GM23338 (cell line): ENCODE data around the gene CAPZB. TPM values are rescaled to one million over a fixed set of nuclear protein-coding genes. Genes with fewer than 3 reads are reported as not detected.

Experiments
- ATAC-seq: fragments of 200-7000 bp; cut with Tn5 transposase; 3 replicates; pipeline ENCODE4 v1.9.1; 2020
- DNase-seq: peaks from one replicate; pipeline ENCODE4 v3.0.0-alpha.2; 2015; ENCODE audit warnings: low spot score
- H2AFZ ChIP-seq: fragments of 200-600 bp; sonication (generic); 2 replicates; pipeline ENCODE4 v1.8.0; 2016; ENCODE audit warnings: antibody characterized with exemption, mild to moderate bottlenecking, moderate library complexity
- H3F3A ChIP-seq: fragments of 200-600 bp; sonication (generic); replicated peaks from 2 replicates; pipeline ENCODE4 v1.8.0; 2017; ENCODE audit warnings: antibody characterized with exemption, mixed run types, low read depth
- H3K27ac ChIP-seq: fragments of 200-600 bp; sonication (generic); 2 replicates; pipeline ENCODE4 v1.6.1; 2016; ENCODE audit warnings: low read depth
- H3K27me3 ChIP-seq: fragments of 200-600 bp; sonication (generic); 2 replicates; pipeline ENCODE4 v1.8.0; 2016; ENCODE audit warnings: mild to moderate bottlenecking, mixed run types, moderate library complexity; ENCODE audit not compliant: insufficient read depth
- H3K36me3 ChIP-seq: fragments of 200-600 bp; sonication (generic); 2 replicates; pipeline ENCODE4 v1.8.0; 2016; ENCODE audit warnings: mild to moderate bottlenecking; ENCODE audit not compliant: insufficient read depth
- H3K4me1 ChIP-seq: fragments of 200-600 bp; sonication (generic); 2 replicates; pipeline ENCODE4 v1.8.0; 2016; ENCODE audit warnings: mild to moderate bottlenecking, moderate library complexity; ENCODE audit not compliant: insufficient read depth
- H3K4me2 ChIP-seq: fragments of 200-600 bp; sonication (generic); 2 replicates; pipeline ENCODE4 v1.7.1; 2017; ENCODE audit warnings: mixed run types
- H3K4me3 ChIP-seq: fragments of 200-600 bp; sonication (generic); 2 replicates; pipeline ENCODE4 v1.6.1; 2016; ENCODE audit warnings: mixed run types
- H3K79me2 ChIP-seq: fragments of 200-600 bp; sonication (generic); replicated peaks from 2 replicates; pipeline ENCODE4 v1.8.0; 2017; ENCODE audit warnings: mild to moderate bottlenecking; ENCODE audit not compliant: insufficient read depth
- H3K9me2 ChIP-seq: fragments of 200-600 bp; sonication (generic); 2 replicates; pipeline ENCODE4 v1.8.0; 2017; ENCODE audit not compliant: insufficient read depth
- H4K20me1 ChIP-seq: fragments of 200-600 bp; sonication (generic); replicated peaks from 2 replicates; pipeline ENCODE4 v1.8.0; 2017; ENCODE audit warnings: mild to moderate bottlenecking; ENCODE audit not compliant: insufficient read depth
- H3K27ac Mint-ChIP-seq: 2 replicates; pipeline ENCODE4 v1.8.0; 2020; ENCODE audit warnings: inconsistent platforms, mild to moderate bottlenecking, moderate library complexity, mixed read lengths
- H3K27me3 Mint-ChIP-seq: 3 replicates; pipeline ENCODE4 v1.8.0; 2022; ENCODE audit warnings: low read depth, mild to moderate bottlenecking, moderate library complexity, mixed read lengths, inconsistent platforms; ENCODE audit not compliant: insufficient read depth, poor library complexity
- H3K36me3 Mint-ChIP-seq: 3 replicates; pipeline ENCODE4 v1.8.0; 2021; ENCODE audit warnings: low read depth, mild to moderate bottlenecking, inconsistent platforms, moderate library complexity, mixed read lengths
- H3K4me1 Mint-ChIP-seq: 3 replicates; pipeline ENCODE4 v1.8.0; 2020; ENCODE audit warnings: mild to moderate bottlenecking, inconsistent platforms, mixed read lengths
- H3K4me3 Mint-ChIP-seq: 3 replicates; pipeline ENCODE4 v1.8.0; 2021; ENCODE audit warnings: moderate library complexity, mild to moderate bottlenecking, inconsistent platforms, mixed read lengths
- H3K9me3 Mint-ChIP-seq: 3 replicates; pipeline ENCODE4 v1.8.0; 2020; ENCODE audit warnings: moderate library complexity, mild to moderate bottlenecking, inconsistent platforms, mixed read lengths
- CTCF ChIP-seq, 2 experiments: fragments of 200-600 bp in 1 of 2; sonication (generic) in 1 of 2; conservative IDR thresholded peaks; 2 replicates each; pipeline versions ENCODE4 v1.5.1 to v1.6.1; 2016 to 2017; ENCODE audit warnings: antibody characterized with exemption in 2 of 2, low read depth in 2 of 2, mild to moderate bottlenecking in 2 of 2, moderate library complexity in 1 of 2
- ETS1 ChIP-seq: IDR thresholded peaks from 2 replicates; pipeline ENCODE4 v1.6.1; 2016; ENCODE audit warnings: antibody characterized with exemption
- EZH2 ChIP-seq: fragments of 200-600 bp; sonication (generic); IDR thresholded peaks from one replicate; pipeline ENCODE4 v1.8.0; 2017; ENCODE audit warnings: antibody characterized with exemption, mild to moderate bottlenecking, low read depth; ENCODE audit not compliant: unreplicated experiment
- NANOG ChIP-seq: IDR thresholded peaks from 2 replicates; pipeline ENCODE4 v1.6.1; 2016; ENCODE audit warnings: antibody characterized with exemption, borderline replicate concordance
- ZNF114 ChIP-seq: fragments of 250-450 bp; sonication (Bioruptor Pico); IDR thresholded peaks from 2 replicates; pipeline ENCODE4 v1.5.0; 2020; ENCODE audit warnings: mild to moderate bottlenecking, moderate library complexity
- ZNF331 ChIP-seq: fragments of 250-450 bp; sonication (Bioruptor Pico); IDR thresholded peaks from 2 replicates; pipeline ENCODE4 v1.5.0; 2020; ENCODE audit warnings: low read depth, mild to moderate bottlenecking, moderate library complexity
- polyA plus RNA-seq: library from polyadenylated mRNA; unstranded; fragments of >200 nt; fragmentation: Nextera tagmentation; extraction: Ambion mirVana; gene quantifications from 2 replicates; pipeline ENCODE4 v1.2.1, GENCODE V29; 2016
- total RNA-seq: library from RNA; depleted of rRNA; stranded (reverse); fragments of >200 nt; shearing (Covaris generic); gene quantifications from 2 replicates; pipeline ENCODE4 v1.2.3, GENCODE V29; 2014
- TF ChIP-seq, protein P1 (sequence below): IDR thresholded peaks from one replicate; pipeline ENCODE4 v1.6.1; 2018; ENCODE audit warnings: antibody characterized with exemption; ENCODE audit not compliant: unreplicated experiment
- TF ChIP-seq, protein P2 (sequence below): fragments of 250-450 bp; sonication (Bioruptor Pico); IDR thresholded peaks from 2 replicates; pipeline ENCODE4 v1.5.0; 2020; ENCODE audit warnings: mild to moderate bottlenecking, moderate library complexity

CAPZB gene
- total and polyA plus RNA-seq, 2 experiments from 2014 or later, result 195 to 348 TPM

DNA sequence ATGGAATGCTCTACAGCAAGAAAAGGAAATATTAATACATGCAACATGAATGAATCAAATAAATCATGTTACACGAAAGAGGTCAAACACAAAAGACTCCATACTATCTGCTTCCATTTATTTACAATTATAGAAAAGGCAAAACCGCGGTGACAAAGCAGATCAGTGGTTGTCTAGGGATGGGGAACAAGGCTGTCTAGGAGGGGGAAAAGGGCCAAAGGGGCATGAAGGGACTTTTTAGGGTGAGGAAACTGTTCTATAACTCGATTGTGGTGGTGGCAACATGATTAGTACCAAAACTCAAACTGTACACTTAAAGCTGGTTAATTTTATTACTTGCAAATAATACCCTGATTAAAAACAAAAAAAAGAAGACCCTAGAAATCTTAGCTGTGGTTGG lies 20.6 kb downstream of the CAPZB start:
- Histone ChIP-seq H3K36me3 (no peaks in the 10 kb centered on the region), H3K27ac (no peak overlapping the region), H4K20me1 (peaks cover 93% of the 10 kb centered on the region), H3K27me3 (no peaks in the 10 kb centered on the region), H3K9me2 (no peaks in the 10 kb centered on the region), H3K4me3 (no peak overlapping the region), H3F3A (no peaks in the 10 kb centered on the region; the same call in 1 of the 2 replicates), H3K79me2 (peaks cover 98% of the 10 kb centered on the region), H3K4me1 (peaks cover 86% of the 10 kb centered on the region), H2AFZ (no peak overlapping the region), H3K4me2 (no peak overlapping the region)
- Mint-ChIP-seq H3K4me3 (no peak overlapping the region), H3K4me1 (peaks cover 75% of the 10 kb centered on the region), H3K36me3 (peaks cover 10% of the 10 kb centered on the region), H3K9me3 (no peaks in the 10 kb centered on the region; the same call in 2 of the 3 replicates), H3K27ac (peak overlapping the region; percentile 29; the same call in 1 of the 2 replicates), H3K27me3 (peaks cover 6% of the 10 kb centered on the region)
- DNase-seq, result no peak
- no peak for TF ChIP-seq ZNF331
- TF ChIP-seq ZNF114 (CRISPR knock-in tag), result no peak
- no peak for TF ChIP-seq NANOG
- ATAC-seq, result no peak

DNA sequence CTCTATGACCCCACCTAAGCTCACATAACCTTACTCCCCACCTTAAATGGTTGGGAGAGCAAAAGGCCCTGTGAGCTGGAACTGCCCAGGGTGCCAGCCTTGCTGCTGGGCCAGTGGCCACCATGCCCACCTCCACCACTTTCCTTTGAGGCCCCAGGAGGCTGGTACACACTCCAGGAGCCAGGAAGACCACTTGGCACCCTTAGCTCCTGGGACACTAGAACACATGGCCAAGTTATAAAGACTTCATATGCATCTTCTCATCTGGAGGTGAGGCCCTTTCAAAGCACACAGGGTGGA lies 21.9 kb downstream of the CAPZB start:
- no peak for DNase-seq
- Histone ChIP-seq H3K27ac (peak overlapping the region; percentile 78), H3F3A (no peaks in the 10 kb centered on the region), H3K9me2 (no peaks in the 10 kb centered on the region), H3K27me3 (no peaks in the 10 kb centered on the region), H4K20me1 (peaks cover 96% of the 10 kb centered on the region), H3K4me3 (peak overlapping the region; percentile 38), H3K36me3 (no peaks in the 10 kb centered on the region), H3K4me2 (peak overlapping the region; percentile 76), H3K79me2 (peaks cover 98% of the 10 kb centered on the region), H3K4me1 (peaks cover 86% of the 10 kb centered on the region), H2AFZ (no peak overlapping the region)
- TF ChIP-seq, protein P1, sequence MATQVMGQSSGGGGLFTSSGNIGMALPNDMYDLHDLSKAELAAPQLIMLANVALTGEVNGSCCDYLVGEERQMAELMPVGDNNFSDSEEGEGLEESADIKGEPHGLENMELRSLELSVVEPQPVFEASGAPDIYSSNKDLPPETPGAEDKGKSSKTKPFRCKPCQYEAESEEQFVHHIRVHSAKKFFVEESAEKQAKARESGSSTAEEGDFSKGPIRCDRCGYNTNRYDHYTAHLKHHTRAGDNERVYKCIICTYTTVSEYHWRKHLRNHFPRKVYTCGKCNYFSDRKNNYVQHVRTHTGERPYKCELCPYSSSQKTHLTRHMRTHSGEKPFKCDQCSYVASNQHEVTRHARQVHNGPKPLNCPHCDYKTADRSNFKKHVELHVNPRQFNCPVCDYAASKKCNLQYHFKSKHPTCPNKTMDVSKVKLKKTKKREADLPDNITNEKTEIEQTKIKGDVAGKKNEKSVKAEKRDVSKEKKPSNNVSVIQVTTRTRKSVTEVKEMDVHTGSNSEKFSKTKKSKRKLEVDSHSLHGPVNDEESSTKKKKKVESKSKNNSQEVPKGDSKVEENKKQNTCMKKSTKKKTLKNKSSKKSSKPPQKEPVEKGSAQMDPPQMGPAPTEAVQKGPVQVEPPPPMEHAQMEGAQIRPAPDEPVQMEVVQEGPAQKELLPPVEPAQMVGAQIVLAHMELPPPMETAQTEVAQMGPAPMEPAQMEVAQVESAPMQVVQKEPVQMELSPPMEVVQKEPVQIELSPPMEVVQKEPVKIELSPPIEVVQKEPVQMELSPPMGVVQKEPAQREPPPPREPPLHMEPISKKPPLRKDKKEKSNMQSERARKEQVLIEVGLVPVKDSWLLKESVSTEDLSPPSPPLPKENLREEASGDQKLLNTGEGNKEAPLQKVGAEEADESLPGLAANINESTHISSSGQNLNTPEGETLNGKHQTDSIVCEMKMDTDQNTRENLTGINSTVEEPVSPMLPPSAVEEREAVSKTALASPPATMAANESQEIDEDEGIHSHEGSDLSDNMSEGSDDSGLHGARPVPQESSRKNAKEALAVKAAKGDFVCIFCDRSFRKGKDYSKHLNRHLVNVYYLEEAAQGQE, result no peak
- TF ChIP-seq ETS1 (no peak), CTCF (conservative IDR thresholded peaks at IDR 0.05; ENCODE audit: low read depth in 2 of 2) (no peak), ZNF331 (no peak), ZNF114 (CRISPR knock-in tag) (no peak), EZH2 (no peak)
- TF ChIP-seq, protein P2, sequence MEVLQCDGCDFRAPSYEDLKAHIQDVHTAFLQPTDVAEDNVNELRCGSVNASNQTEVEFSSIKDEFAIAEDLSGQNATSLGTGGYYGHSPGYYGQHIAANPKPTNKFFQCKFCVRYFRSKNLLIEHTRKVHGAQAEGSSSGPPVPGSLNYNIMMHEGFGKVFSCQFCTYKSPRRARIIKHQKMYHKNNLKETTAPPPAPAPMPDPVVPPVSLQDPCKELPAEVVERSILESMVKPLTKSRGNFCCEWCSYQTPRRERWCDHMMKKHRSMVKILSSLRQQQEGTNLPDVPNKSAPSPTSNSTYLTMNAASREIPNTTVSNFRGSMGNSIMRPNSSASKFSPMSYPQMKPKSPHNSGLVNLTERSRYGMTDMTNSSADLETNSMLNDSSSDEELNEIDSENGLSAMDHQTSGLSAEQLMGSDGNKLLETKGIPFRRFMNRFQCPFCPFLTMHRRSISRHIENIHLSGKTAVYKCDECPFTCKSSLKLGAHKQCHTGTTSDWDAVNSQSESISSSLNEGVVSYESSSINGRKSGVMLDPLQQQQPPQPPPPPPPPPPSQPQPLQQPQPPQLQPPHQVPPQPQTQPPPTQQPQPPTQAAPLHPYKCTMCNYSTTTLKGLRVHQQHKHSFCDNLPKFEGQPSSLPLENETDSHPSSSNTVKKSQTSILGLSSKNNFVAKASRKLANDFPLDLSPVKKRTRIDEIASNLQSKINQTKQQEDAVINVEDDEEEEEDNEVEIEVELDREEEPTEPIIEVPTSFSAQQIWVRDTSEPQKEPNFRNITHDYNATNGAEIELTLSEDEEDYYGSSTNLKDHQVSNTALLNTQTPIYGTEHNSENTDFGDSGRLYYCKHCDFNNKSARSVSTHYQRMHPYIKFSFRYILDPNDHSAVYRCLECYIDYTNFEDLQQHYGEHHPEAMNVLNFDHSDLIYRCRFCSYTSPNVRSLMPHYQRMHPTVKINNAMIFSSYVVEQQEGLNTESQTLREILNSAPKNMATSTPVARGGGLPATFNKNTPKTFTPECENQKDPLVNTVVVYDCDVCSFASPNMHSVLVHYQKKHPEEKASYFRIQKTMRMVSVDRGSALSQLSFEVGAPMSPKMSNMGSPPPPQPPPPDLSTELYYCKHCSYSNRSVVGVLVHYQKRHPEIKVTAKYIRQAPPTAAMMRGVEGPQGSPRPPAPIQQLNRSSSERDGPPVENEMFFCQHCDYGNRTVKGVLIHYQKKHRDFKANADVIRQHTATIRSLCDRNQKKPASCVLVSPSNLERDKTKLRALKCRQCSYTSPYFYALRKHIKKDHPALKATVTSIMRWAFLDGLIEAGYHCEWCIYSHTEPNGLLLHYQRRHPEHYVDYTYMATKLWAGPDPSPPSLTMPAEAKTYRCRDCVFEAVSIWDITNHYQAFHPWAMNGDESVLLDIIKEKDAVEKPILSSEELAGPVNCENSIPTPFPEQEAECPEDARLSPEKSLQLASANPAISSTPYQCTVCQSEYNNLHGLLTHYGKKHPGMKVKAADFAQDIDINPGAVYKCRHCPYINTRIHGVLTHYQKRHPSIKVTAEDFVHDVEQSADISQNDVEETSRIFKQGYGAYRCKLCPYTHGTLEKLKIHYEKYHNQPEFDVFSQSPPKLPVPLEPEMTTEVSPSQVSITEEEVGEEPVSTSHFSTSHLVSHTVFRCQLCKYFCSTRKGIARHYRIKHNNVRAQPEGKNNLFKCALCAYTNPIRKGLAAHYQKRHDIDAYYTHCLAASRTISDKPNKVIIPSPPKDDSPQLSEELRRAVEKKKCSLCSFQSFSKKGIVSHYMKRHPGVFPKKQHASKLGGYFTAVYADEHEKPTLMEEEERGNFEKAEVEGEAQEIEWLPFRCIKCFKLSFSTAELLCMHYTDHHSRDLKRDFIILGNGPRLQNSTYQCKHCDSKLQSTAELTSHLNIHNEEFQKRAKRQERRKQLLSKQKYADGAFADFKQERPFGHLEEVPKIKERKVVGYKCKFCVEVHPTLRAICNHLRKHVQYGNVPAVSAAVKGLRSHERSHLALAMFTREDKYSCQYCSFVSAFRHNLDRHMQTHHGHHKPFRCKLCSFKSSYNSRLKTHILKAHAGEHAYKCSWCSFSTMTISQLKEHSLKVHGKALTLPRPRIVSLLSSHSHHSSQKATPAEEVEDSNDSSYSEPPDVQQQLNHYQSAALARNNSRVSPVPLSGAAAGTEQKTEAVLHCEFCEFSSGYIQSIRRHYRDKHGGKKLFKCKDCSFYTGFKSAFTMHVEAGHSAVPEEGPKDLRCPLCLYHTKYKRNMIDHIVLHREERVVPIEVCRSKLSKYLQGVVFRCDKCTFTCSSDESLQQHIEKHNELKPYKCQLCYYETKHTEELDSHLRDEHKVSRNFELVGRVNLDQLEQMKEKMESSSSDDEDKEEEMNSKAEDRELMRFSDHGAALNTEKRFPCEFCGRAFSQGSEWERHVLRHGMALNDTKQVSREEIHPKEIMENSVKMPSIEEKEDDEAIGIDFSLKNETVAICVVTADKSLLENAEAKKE (CRISPR knock-in tag), result no peak
- ATAC-seq, result no peak
- Mint-ChIP-seq H3K4me3 (peak overlapping the region; percentile 50; the same call in 1 of the 3 replicates), H3K36me3 (peaks cover 10% of the 10 kb centered on the region; the same call in 2 of the 3 replicates), H3K4me1 (peaks cover 74% of the 10 kb centered on the region), H3K9me3 (no peaks in the 10 kb centered on the region; the same call in 2 of the 3 replicates), H3K27ac (peak overlapping the region; percentile 47; the same call in 1 of the 2 replicates), H3K27me3 (peaks cover 6% of the 10 kb centered on the region)
